Esophagus muscularis mucosa (tissue), 4 donors: ENCODE measurements around the gene SLC9C1.

Source experiments
- EP300 ChIP-seq: sonication (generic); formaldehyde crosslinking; IDR thresholded peaks from one replicate; pipeline ENCODE4 v1.6.1; 2017; ENCODE audit warnings: antibody characterized with exemption
- POLR2A ChIP-seq: fragments of 450-650 bp; IDR thresholded peaks from one replicate; pipeline ENCODE4 v1.6.1; 2017; ENCODE audit warnings: antibody characterized with exemption, moderate library complexity, mild to moderate bottlenecking, low read depth
- TF ChIP-seq, protein P1 (sequence below), 3 experiments: fragments of 200-600 bp in 2 of 3; fragments of 450-650 bp in 1 of 3; sonication (generic) in 2 of 3; IDR thresholded peaks; one replicate each; pipeline ENCODE4 v1.5.1; 2017 to 2019; ENCODE audit warnings: antibody characterized with exemption in 3 of 3, mild to moderate bottlenecking in 2 of 3, moderate library complexity in 1 of 3

DNA sequence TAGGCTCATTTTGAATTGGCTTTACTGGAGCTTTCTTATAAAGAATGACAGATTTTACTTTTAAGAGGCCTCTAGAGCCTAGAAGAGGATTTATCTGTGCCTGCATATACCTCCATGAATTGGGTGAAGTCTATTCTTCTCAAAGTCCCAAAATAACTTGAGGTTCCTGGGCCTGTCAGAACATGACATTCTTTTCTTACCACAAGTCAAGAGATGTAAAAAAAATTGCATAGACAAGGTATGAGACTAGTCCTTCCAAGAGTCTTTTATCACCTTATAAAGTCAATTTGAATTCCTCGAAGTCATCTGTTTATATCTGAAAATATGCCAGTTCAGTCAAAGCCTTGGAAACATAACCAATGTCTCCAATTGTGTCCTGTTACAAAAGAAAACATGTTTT, 21.8 kb upstream of the SLC9C1 start:
- TF ChIP-seq, protein P1, sequence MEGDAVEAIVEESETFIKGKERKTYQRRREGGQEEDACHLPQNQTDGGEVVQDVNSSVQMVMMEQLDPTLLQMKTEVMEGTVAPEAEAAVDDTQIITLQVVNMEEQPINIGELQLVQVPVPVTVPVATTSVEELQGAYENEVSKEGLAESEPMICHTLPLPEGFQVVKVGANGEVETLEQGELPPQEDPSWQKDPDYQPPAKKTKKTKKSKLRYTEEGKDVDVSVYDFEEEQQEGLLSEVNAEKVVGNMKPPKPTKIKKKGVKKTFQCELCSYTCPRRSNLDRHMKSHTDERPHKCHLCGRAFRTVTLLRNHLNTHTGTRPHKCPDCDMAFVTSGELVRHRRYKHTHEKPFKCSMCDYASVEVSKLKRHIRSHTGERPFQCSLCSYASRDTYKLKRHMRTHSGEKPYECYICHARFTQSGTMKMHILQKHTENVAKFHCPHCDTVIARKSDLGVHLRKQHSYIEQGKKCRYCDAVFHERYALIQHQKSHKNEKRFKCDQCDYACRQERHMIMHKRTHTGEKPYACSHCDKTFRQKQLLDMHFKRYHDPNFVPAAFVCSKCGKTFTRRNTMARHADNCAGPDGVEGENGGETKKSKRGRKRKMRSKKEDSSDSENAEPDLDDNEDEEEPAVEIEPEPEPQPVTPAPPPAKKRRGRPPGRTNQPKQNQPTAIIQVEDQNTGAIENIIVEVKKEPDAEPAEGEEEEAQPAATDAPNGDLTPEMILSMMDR (IDR thresholded peaks at IDR 0.05): no peak
- TF ChIP-seq POLR2A: no peak
- TF ChIP-seq EP300: no peak
